Measurements from ENCODE around the gene FBXO44.

DNA sequence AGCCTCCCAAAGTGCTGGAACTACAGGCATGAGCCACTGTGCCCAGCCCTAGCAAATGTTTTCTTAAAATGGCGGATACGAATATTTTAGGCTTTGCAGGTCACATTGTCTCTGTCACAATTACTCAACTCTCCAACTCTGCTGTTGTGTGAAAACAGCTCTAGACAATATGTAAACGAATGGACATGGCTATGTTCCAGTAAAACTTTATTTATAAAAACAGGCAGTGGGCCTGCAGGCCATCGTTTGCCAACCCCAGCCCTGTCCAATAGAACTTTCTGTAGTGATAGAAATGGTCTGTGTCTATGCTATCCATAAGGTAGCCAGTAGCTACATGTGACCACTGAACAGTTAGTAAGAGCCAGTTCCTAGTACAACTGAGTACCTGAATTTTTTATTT, 5.1 kb downstream of the FBXO44 start:
- TF ChIP-seq, protein P1, sequence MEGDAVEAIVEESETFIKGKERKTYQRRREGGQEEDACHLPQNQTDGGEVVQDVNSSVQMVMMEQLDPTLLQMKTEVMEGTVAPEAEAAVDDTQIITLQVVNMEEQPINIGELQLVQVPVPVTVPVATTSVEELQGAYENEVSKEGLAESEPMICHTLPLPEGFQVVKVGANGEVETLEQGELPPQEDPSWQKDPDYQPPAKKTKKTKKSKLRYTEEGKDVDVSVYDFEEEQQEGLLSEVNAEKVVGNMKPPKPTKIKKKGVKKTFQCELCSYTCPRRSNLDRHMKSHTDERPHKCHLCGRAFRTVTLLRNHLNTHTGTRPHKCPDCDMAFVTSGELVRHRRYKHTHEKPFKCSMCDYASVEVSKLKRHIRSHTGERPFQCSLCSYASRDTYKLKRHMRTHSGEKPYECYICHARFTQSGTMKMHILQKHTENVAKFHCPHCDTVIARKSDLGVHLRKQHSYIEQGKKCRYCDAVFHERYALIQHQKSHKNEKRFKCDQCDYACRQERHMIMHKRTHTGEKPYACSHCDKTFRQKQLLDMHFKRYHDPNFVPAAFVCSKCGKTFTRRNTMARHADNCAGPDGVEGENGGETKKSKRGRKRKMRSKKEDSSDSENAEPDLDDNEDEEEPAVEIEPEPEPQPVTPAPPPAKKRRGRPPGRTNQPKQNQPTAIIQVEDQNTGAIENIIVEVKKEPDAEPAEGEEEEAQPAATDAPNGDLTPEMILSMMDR (IDR thresholded peaks at IDR 0.05; ENCODE audit: low read length) = no peak
- TF ChIP-seq EZH2 (IDR thresholded peaks at IDR 0.05; ENCODE audit: borderline replicate concordance, low read length) = no peak
